Endodermal cell (in vitro differentiated cells): ENCODE data around the gene CYP4F3. TPM values are rescaled to one million over a fixed set of nuclear protein-coding genes. Genes with fewer than 3 reads are reported as not detected.

Source experiments
- DNase-seq: peaks from one replicate; pipeline ENCODE4 v3.0.0-alpha.2; 2017
- H3K27ac ChIP-seq: 2 replicates; pipeline ENCODE4 v1.5.1; 2013; ENCODE audit warnings: mild to moderate bottlenecking, low read depth, low read length, moderate library complexity
- H3K27me3 ChIP-seq: 2 replicates; pipeline ENCODE4 v1.6.1; 2013; ENCODE audit warnings: mild to moderate bottlenecking, low read length, moderate library complexity; ENCODE audit not compliant: insufficient read depth, control insufficient read depth, poor library complexity, severe bottlenecking
- H3K36me3 ChIP-seq: 2 replicates; pipeline ENCODE4 v1.7.0; 2013; ENCODE audit warnings: mild to moderate bottlenecking, low read length, moderate library complexity; ENCODE audit not compliant: control insufficient read depth, insufficient read depth
- H3K4me1 ChIP-seq: one replicate; pipeline ENCODE4 v1.7.0; 2013; ENCODE audit warnings: low read length; ENCODE audit not compliant: control insufficient read depth, insufficient read depth
- H3K4me3 ChIP-seq: 2 replicates; pipeline ENCODE4 v1.5.1; 2013; ENCODE audit warnings: mild to moderate bottlenecking, low read length, moderate library complexity
- H3K9ac ChIP-seq: 2 replicates; pipeline ENCODE4 v1.6.1; 2013; ENCODE audit warnings: mild to moderate bottlenecking, low read length, moderate library complexity; ENCODE audit not compliant: poor library complexity, severe bottlenecking; ENCODE audit errors: extremely low read depth
- H3K9me3 ChIP-seq: 2 replicates; pipeline ENCODE4 v1.6.1; 2013; ENCODE audit warnings: mild to moderate bottlenecking, low read length, moderate library complexity; ENCODE audit not compliant: control insufficient read depth
- H3K27ac Mint-ChIP-seq: 2 replicates; pipeline ENCODE4 v1.8.0; 2020; ENCODE audit warnings: mixed read lengths
- H3K27me3 Mint-ChIP-seq: 2 replicates; pipeline ENCODE4 v1.8.0; 2021; ENCODE audit warnings: mild to moderate bottlenecking, mixed read lengths; ENCODE audit not compliant: insufficient read depth
- H3K36me3 Mint-ChIP-seq: 2 replicates; pipeline ENCODE4 v1.8.0; 2020; ENCODE audit warnings: low read depth, mixed read lengths
- H3K4me1 Mint-ChIP-seq: 2 replicates; pipeline ENCODE4 v1.8.0; 2020; ENCODE audit warnings: mixed read lengths
- H3K4me3 Mint-ChIP-seq: 2 replicates; pipeline ENCODE4 v1.8.0; 2020; ENCODE audit warnings: mild to moderate bottlenecking, moderate library complexity, mixed read lengths
- H3K9me3 Mint-ChIP-seq: 2 replicates; pipeline ENCODE4 v1.8.0; 2020; ENCODE audit warnings: mild to moderate bottlenecking, mixed read lengths
- WGBS, 2 experiments: methylation state at CpG; one replicate each; pipeline versions ENCODE4 v1.1.5 to v1.1.7; 2013; ENCODE audit warnings: missing lambda C conversion rate in 2 of 2, mixed read lengths in 1 of 2; ENCODE audit not compliant: insufficient coverage in 1 of 2, insufficient read length in 1 of 2; 5-methylcytosine and 5-hydroxymethylcytosine counted together
- total RNA-seq, 2 donors: library from RNA; stranded (reverse); fragmentation: NEBNext Ultra II Directional in 1 of 2; extraction: Animal tissue kit (Norgen Biotek cat#: 25700) in 1 of 2; gene quantifications; 2 replicates in 1 of 2; 3 replicates in 1 of 2; pipeline ENCODE4 v1.2.1, GENCODE V29; 2021
- TF ChIP-seq, protein P1 (sequence below): fragments of 200-600 bp; sonication (generic); conservative IDR thresholded peaks from 2 replicates; pipeline ENCODE4 v1.5.0; 2021; ENCODE audit warnings: antibody characterized with exemption, mild to moderate bottlenecking

Gene CYP4F3
- total RNA-seq, 2 donors from 2014 or later, result not detected

DNA sequence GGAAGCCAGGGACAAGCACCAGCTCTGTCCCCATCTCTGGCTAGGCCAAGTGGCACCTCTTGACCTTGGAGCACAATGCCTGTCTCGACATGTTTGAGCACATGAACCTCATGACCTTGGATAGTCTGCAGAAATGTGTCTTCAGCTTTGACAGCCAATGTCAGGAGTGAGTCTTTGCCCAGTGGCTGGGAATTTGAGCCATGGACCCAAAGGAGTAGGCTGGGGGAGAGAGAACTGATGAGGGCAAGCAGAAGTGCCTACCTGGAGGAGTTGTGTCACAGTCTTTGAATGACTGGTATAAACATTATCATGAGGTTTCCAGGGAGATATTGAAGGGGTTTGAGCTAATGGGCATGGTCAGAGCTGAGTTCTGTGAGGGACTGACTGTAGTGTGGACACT is 25.5 kb downstream of the CYP4F3 start:
- H3K4me1 ChIP-seq, result no peaks in the 10 kb centered on the region
- WGBS, 2 experiments, result 20 to 35% methylated on average over 1 of the region's 1 CpG
- H3K9ac ChIP-seq, result no peak overlapping the region
- TF ChIP-seq, protein P1, sequence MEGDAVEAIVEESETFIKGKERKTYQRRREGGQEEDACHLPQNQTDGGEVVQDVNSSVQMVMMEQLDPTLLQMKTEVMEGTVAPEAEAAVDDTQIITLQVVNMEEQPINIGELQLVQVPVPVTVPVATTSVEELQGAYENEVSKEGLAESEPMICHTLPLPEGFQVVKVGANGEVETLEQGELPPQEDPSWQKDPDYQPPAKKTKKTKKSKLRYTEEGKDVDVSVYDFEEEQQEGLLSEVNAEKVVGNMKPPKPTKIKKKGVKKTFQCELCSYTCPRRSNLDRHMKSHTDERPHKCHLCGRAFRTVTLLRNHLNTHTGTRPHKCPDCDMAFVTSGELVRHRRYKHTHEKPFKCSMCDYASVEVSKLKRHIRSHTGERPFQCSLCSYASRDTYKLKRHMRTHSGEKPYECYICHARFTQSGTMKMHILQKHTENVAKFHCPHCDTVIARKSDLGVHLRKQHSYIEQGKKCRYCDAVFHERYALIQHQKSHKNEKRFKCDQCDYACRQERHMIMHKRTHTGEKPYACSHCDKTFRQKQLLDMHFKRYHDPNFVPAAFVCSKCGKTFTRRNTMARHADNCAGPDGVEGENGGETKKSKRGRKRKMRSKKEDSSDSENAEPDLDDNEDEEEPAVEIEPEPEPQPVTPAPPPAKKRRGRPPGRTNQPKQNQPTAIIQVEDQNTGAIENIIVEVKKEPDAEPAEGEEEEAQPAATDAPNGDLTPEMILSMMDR, result no peak
- no peak overlapping the region for H3K27ac ChIP-seq
- peaks cover 3% of the 10 kb centered on the region for H3K36me3 Mint-ChIP-seq
- no peak overlapping the region for H3K4me3 Mint-ChIP-seq
- no peak overlapping the region for H3K27ac Mint-ChIP-seq
- peaks cover 74% of the 10 kb centered on the region for H3K9me3 ChIP-seq
- no peaks in the 10 kb centered on the region for H3K36me3 ChIP-seq
- H3K4me1 Mint-ChIP-seq, result no peaks in the 10 kb centered on the region
- H3K27me3 Mint-ChIP-seq, result no peaks in the 10 kb centered on the region
- H3K9me3 Mint-ChIP-seq, result peaks cover 7% of the 10 kb centered on the region
- no peak overlapping the region for H3K4me3 ChIP-seq
- H3K27me3 ChIP-seq, result no peaks in the 10 kb centered on the region
- DNase-seq, result no peak

DNA sequence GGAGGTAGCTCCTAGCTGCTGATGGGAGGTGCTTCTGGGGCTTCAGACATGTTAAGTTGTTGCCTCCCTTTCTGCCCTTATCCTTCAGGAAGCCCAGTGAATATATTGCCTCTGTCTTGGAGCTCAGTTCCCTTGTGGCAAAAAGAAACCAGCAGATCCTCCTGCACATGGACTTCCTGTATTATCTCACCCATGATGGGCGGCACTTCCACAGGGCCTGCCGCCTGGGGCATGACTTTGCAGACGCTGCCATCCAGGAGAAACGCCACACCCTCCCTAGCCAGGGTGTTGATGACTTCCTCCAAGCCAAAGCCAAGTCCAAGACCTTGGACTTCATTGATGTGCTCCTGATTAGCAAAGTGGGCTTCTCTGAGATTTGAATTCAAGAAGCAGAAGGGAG is 26.2 kb downstream of the CYP4F3 start:
- Mint-ChIP-seq H3K4me1 (no peaks in the 10 kb centered on the region), H3K36me3 (peaks cover 3% of the 10 kb centered on the region), H3K4me3 (no peak overlapping the region), H3K27ac (no peak overlapping the region), H3K27me3 (no peaks in the 10 kb centered on the region), H3K9me3 (peaks cover under 1% of the 10 kb centered on the region)
- H3K27me3 ChIP-seq, result no peaks in the 10 kb centered on the region
- 69 to 71% methylated on average over 4 of the region's 4 CpGs for WGBS, 2 experiments
- TF ChIP-seq, protein P1, result no peak
- no peak overlapping the region for H3K9ac ChIP-seq
- DNase-seq, result no peak
- no peak overlapping the region for H3K27ac ChIP-seq
- H3K4me3 ChIP-seq, result no peak overlapping the region
- H3K36me3 ChIP-seq, result no peaks in the 10 kb centered on the region
- no peaks in the 10 kb centered on the region for H3K4me1 ChIP-seq
- H3K9me3 ChIP-seq, result peaks cover 75% of the 10 kb centered on the region

DNA sequence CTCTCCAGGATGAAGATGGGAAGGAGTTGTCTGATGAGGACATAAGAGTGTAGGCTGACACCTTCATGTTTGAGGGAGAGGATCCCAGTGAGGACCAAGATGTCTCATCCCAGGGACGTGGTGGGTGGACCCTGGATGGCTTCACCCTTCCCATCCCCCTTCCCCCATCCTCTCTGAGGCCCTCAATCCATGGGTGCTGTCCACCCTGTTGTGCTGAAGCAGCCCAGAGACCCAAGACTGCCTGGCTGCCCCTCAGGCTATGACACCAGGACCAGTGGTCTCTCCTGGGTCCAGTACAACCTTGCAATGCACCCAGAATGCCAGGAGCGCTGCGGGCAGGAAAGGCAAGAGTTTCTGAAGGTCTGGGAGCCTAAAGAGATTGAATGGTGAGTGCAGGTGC is 28.7 kb downstream of the CYP4F3 start:
- Mint-ChIP-seq H3K27me3 (no peaks in the 10 kb centered on the region), H3K9me3 (peaks cover 7% of the 10 kb centered on the region), H3K4me3 (no peak overlapping the region), H3K4me1 (no peaks in the 10 kb centered on the region), H3K36me3 (no peaks in the 10 kb centered on the region), H3K27ac (no peak overlapping the region)
- no peaks in the 10 kb centered on the region for H3K27me3 ChIP-seq
- peaks cover 55% of the 10 kb centered on the region for H3K9me3 ChIP-seq
- no peaks in the 10 kb centered on the region for H3K36me3 ChIP-seq
- DNase-seq, result no peak
- no peak overlapping the region for H3K27ac ChIP-seq
- TF ChIP-seq, protein P1, result no peak
- H3K9ac ChIP-seq, result no peak overlapping the region
- H3K4me3 ChIP-seq, result no peak overlapping the region
- H3K4me1 ChIP-seq, result no peaks in the 10 kb centered on the region
- 41 to 54% methylated on average over 2 to 3 of the region's 3 CpGs for WGBS, 2 experiments
